Measurements from ENCODE around the gene HAPLN1. TPM values are rescaled to one million over a fixed set of nuclear protein-coding genes. Genes with fewer than 3 reads are reported as not detected.

Gene HAPLN1
- total RNA-seq, 4 donors from 2014 or later, result not detected

GRCh38 chr5:83714810-83715209 lies 5.8 kb downstream of the HAPLN1 start:
- intact Hi-C loops (cut with DNase I; ENCODE audit: low total_unique reads) (no loop called here), in situ Hi-C loops (cut with MboI; ENCODE audit: low sequenced_read_pairs in 4 of 4) (no loop called here)
- Histone ChIP-seq H3K36me3 (no peaks in the 10 kb centered on the region), H3K27ac (no peak overlapping the region), H3K9me3 (no peaks in the 10 kb centered on the region), H3K4me1 (no peaks in the 10 kb centered on the region), H3K4me3 (no peak overlapping the region), H3K27me3 (peaks cover 0 to 4% (median 0%) of the 10 kb centered on the region in 3 donors)
- ATAC-seq, result no peak
- DNase-seq, result no peak
- TF ChIP-seq POLR2A (IDR thresholded peaks at IDR 0.05) (no peak), CTCF (IDR thresholded peaks at IDR 0.05 in 4 of 5, conservative IDR thresholded peaks at IDR 0.05 in 1 of 5) (no peak)

- in situ Hi-C loops (cut with MboI; ENCODE audit: low sequenced_read_pairs in 4 of 4), result no loop called here
- no peak for DNase-seq
Measured at GRCh38 chr5:83711982-83712601, 8.6 kb downstream of the HAPLN1 start.

GRCh38 chr5:83709973-83710372 lies 10.7 kb downstream of the HAPLN1 start:
- no peaks in the 10 kb centered on the region for H3K9me3 ChIP-seq
- no peaks in the 10 kb centered on the region for H3K27me3 ChIP-seq
- H3K4me1 ChIP-seq, result no peaks in the 10 kb centered on the region
- no peak for DNase-seq
- TF ChIP-seq POLR2A (IDR thresholded peaks at IDR 0.05), result no peak
- no peak overlapping the region for H3K27ac ChIP-seq
- in situ Hi-C loops (cut with MboI; ENCODE audit: low sequenced_read_pairs in 4 of 4), result no loop called here
- no peak for ATAC-seq
- intact Hi-C loops (cut with DNase I; ENCODE audit: low total_unique reads), result no loop called here
- H3K36me3 ChIP-seq, result no peaks in the 10 kb centered on the region
- H3K4me3 ChIP-seq, result no peak overlapping the region

More at GRCh38 chr5:83711982-83712601, 8.6 kb downstream of the HAPLN1 start:
- no peak for ATAC-seq
- H3K4me1 ChIP-seq, result no peaks in the 10 kb centered on the region
- H3K36me3 ChIP-seq, result no peaks in the 10 kb centered on the region
- intact Hi-C loops (cut with DNase I; ENCODE audit: low total_unique reads), result no loop called here
- H3K9me3 ChIP-seq, result no peaks in the 10 kb centered on the region
- TF ChIP-seq CTCF (IDR thresholded peaks at IDR 0.05 in 4 of 5, conservative IDR thresholded peaks at IDR 0.05 in 1 of 5) (peak; percentile 28 to 73 (median 43)), POLR2A (IDR thresholded peaks at IDR 0.05) (no peak)
- no peak overlapping the region for H3K27ac ChIP-seq
- H3K27me3 ChIP-seq, result no peaks in the 10 kb centered on the region
- no peak overlapping the region for H3K4me3 ChIP-seq

- DNase-seq (no peak), ATAC-seq (no peak)
- in situ Hi-C loops (cut with MboI; ENCODE audit: low sequenced_read_pairs in 4 of 4) (no loop called here), intact Hi-C loops (cut with DNase I; ENCODE audit: low total_unique reads) (no loop called here)
- Histone ChIP-seq H3K27me3 (peaks cover 0 to 2% (median 0%) of the 10 kb centered on the region in 3 donors), H3K9me3 (no peaks in the 10 kb centered on the region), H3K36me3 (no peaks in the 10 kb centered on the region), H3K4me1 (no peaks in the 10 kb centered on the region), H3K4me3 (no peak overlapping the region), H3K27ac (no peak overlapping the region)
- TF ChIP-seq CTCF (IDR thresholded peaks at IDR 0.05 in 4 of 5, conservative IDR thresholded peaks at IDR 0.05 in 1 of 5), result no peak
- TF ChIP-seq POLR2A (IDR thresholded peaks at IDR 0.05), result no peak
Measured at GRCh38 chr5:83708170-83708569, 12.5 kb downstream of the HAPLN1 start.

- Histone ChIP-seq H3K36me3 (no peaks in the 10 kb centered on the region), H3K4me1 (no peaks in the 10 kb centered on the region), H3K27ac (no peak overlapping the region), H3K9me3 (no peaks in the 10 kb centered on the region), H3K27me3 (peaks cover 0 to 2% (median 0%) of the 10 kb centered on the region in 3 donors), H3K4me3 (no peak overlapping the region)
- no peak for ATAC-seq
- no peak for TF ChIP-seq POLR2A (IDR thresholded peaks at IDR 0.05)
- TF ChIP-seq CTCF (IDR thresholded peaks at IDR 0.05 in 4 of 5, conservative IDR thresholded peaks at IDR 0.05 in 1 of 5), result no peak
- no peak for DNase-seq
- intact Hi-C loops (cut with DNase I; ENCODE audit: low total_unique reads) (no loop called here), in situ Hi-C loops (cut with MboI; ENCODE audit: low sequenced_read_pairs in 4 of 4) (no loop called here)
Measured at GRCh38 chr5:83703059-83703458, 17.6 kb downstream of the HAPLN1 start.

All from gastrocnemius medialis (tissue), 4 donors.